AG04449 (cell line): ENCODE results near the gene DPH1.

ENCODE experiments used
- CTCF ChIA-PET: fragments of 350-600 bp; formaldehyde crosslinking; extraction: SDS; loops from one replicate; lab custom pipeline; 2021; ENCODE audit warnings: antibody characterized with exemption; lab: Yijun Ruan, JAX
- POLR2A ChIA-PET: fragments of 400-600, 350-600 bp; formaldehyde crosslinking; extraction: SDS; loops from one replicate; lab custom pipeline; 2020; ENCODE audit warnings: antibody characterized with exemption, inconsistent platforms; lab: Yijun Ruan, JAX
- DNase-seq: peaks from one replicate; pipeline ENCODE4 v3.0.0-alpha.2; 2010; ENCODE audit warnings: low read depth, low spot score
- H3K4me3 ChIP-seq: 2 replicates; pipeline ENCODE4 v1.5.1; 2011; ENCODE audit warnings: low read depth, mild to moderate bottlenecking, control low read depth, low read length
- CTCF ChIP-seq: IDR thresholded peaks from one replicate; pipeline ENCODE4 v1.5.1; 2011; ENCODE audit warnings: mild to moderate bottlenecking, moderate library complexity, low read length, control low read depth, inconsistent platforms; ENCODE audit not compliant: insufficient read depth; ENCODE audit errors: missing control alignments

The DPH1 gene

GRCh38 chr17:2037155-2037554 is 7.2 kb downstream of the DPH1 start:
- POLR2A ChIA-PET, result no interaction called here
- no peak for TF ChIP-seq CTCF
- H3K4me3 ChIP-seq, result no peak overlapping the region
- CTCF ChIA-PET, result interaction anchor here (6.0 kb wide), 1 partner anchor 127 kb away, joined by 56 read pairs; no protein-coding TSS in a partner anchor
- DNase-seq, result no peak

- CTCF ChIA-PET, result interaction anchor here (0.6 to 6.0 kb wide), 10 partner anchors 9 to 391 kb away, joined by 3 to 56 read pairs (median 4); partner anchors contain the start of genes DPH1, RILP, RTN4RL1 and TSR1
- no peak for DNase-seq
- POLR2A ChIA-PET, result no interaction called here
- TF ChIP-seq CTCF, result no peak
- no peak overlapping the region for H3K4me3 ChIP-seq
Measured at GRCh38 chr17:2040219-2040827, 10.4 kb downstream of the DPH1 start.

- ChIA-PET CTCF (interaction anchor here (0.6 to 6.0 kb wide), 11 partner anchors 10 to 391 kb away, joined by 3 to 56 read pairs (median 3); partner anchors contain the start of genes DPH1, HIC1, RILP and RTN4RL1), POLR2A (interaction anchor here (1.0 kb wide), 1 partner anchor 8 kb away, joined by 4 read pairs; no protein-coding TSS in a partner anchor)
- no peak for TF ChIP-seq CTCF
- DNase-seq, result no peak
- peak overlapping the region; percentile 81 for H3K4me3 ChIP-seq
Measured at GRCh38 chr17:2040942-2041560, 11.1 kb downstream of the DPH1 start.

GRCh38 chr17:2041561-2042389 is 11.8 kb downstream of the DPH1 start, which contains the start of gene OVCA2:
Gene OVCA2 (plus strand): TSS chr17:2042022. CDS start chr17:2042048, 26 bp downstream.
- ChIA-PET POLR2A (interaction anchor here (1.0 kb wide), 1 partner anchor 8 kb away, joined by 4 read pairs; no protein-coding TSS in a partner anchor), CTCF (interaction anchor here (0.6 to 6.0 kb wide), 10 partner anchors 11 to 392 kb away, joined by 3 to 56 read pairs (median 5); partner anchors contain the start of genes DPH1, HIC1, RILP and RTN4RL1)
- peak within 1 kb of the TSS; percentile 81 for H3K4me3 ChIP-seq
- no peak for DNase-seq
- peak; percentile 81 for TF ChIP-seq CTCF

GRCh38 chr17:2042390-2042847 is 12.5 kb downstream of the DPH1 start:
- POLR2A ChIA-PET, result no interaction called here
- peak; percentile 46 for TF ChIP-seq CTCF
- CTCF ChIA-PET, result interaction anchor here (1.2 to 6.0 kb wide), 6 partner anchors 11 to 202 kb away, joined by 3 to 56 read pairs (median 11); partner anchors contain the start of gene DPH1
- DNase-seq, result no peak
- peak overlapping the region; percentile 81 for H3K4me3 ChIP-seq
